ENCODE results near the gene ARHGAP44. TPM values are rescaled to one million over a fixed set of nuclear protein-coding genes. Genes with fewer than 3 reads are reported as not detected.

ARHGAP44 gene
- total and polyA plus RNA-seq, 2 donors (not counting 3 experiments of a cell fraction or from before 2014, with no cell fraction given), result 0.11 to 0.42 TPM

DNA sequence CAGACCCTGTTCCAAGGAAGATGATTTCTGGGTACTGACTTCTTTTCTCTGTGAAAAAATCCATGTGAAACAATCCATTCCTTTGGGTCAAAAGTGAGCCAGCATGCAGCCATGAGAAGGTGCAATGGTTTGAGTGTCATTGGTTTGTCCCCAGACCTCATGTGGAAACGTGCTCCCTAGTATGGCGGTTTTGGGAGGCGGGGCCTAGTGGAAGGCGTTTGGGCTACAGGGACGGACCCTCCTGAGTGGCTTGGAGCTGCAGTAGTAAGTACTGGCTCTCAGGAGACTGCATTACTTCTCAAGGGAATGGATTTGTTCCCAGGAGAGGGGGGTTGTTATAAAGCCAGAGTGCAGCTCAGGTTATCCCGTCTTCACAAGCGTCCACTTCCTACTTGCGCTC is 209.2 kb downstream of the ARHGAP44 start:
- H3K9ac ChIP-seq (replicated peaks; ENCODE audit: extremely low read depth, insufficient read depth, low read length), result no peak overlapping the region
- no peaks in the 10 kb centered on the region for H4K20me1 ChIP-seq (replicated peaks; ENCODE audit: control insufficient read depth, extremely low read depth, insufficient read depth, low read length)
- dilution Hi-C loops (cut with MboI; ENCODE audit: extremely low pct_ligation_motif_present, low sequenced_read_pairs) (no loop called here), intact Hi-C loops (cut with micrococcal nuclease) (no loop called here)
- peaks cover 41 to 67% of the 10 kb centered on the region in 2 experiments for H3K36me3 ChIP-seq (ENCODE audit: control insufficient read depth in 2 of 2, extremely low read depth in 1 of 2, insufficient read depth in 2 of 2, low read length in 2 of 2)
- FAIRE-seq, result no peak
- no peak for DNase-seq (ENCODE audit: low read depth, low spot score)
- H3K9me1 ChIP-seq (replicated peaks; ENCODE audit: control insufficient read depth, extremely low read depth, insufficient read depth, low read length), result no peaks in the 10 kb centered on the region
- no peaks in the 10 kb centered on the region for H3K4me1 ChIP-seq (ENCODE audit: control insufficient read depth, extremely low read depth, insufficient read depth, low read length)
- no TSS peak for BruUV-seq (replicated peaks)
- CTCF ChIA-PET, result interaction anchor here (1.0 kb wide), 1 partner anchor 18 kb away, joined by 3 read pairs; no protein-coding TSS in a partner anchor
- H3K79me2 ChIP-seq (ENCODE audit: control insufficient read depth, insufficient read depth, low read length), result no peaks in the 10 kb centered on the region
- no peak overlapping the region for H2AFZ ChIP-seq (ENCODE audit: low read depth, low read length)
- no peak overlapping the region for H3K27ac ChIP-seq (ENCODE audit: insufficient read depth, low read depth, low read length)
- H3K9me3 ChIP-seq (replicated peaks; ENCODE audit: control insufficient read depth, insufficient read depth, low read length), result no peaks in the 10 kb centered on the region
- no peaks in the 10 kb centered on the region for H3K27me3 ChIP-seq (ENCODE audit: control insufficient read depth in 2 of 2, insufficient read depth in 2 of 2, low read length in 2 of 2)
- POLR2A ChIA-PET, result no interaction called here
- no peak overlapping the region for H3K4me2 ChIP-seq (ENCODE audit: insufficient read depth, low read length)
- H3K4me3 ChIP-seq (replicated peaks in 1 of 3; ENCODE audit: insufficient read depth in 1 of 3, low read depth in 1 of 3, low read length in 3 of 3), result no peak overlapping the region
- TF ChIP-seq, protein P1, sequence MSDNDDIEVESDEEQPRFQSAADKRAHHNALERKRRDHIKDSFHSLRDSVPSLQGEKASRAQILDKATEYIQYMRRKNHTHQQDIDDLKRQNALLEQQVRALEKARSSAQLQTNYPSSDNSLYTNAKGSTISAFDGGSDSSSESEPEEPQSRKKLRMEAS (IDR thresholded peaks at IDR 0.05; ENCODE audit: insufficient read depth, insufficient read length), result no peak
- no peak for TF ChIP-seq POLR2A (IDR thresholded peaks at IDR 0.05; ENCODE audit: low read depth, low read length)

DNA sequence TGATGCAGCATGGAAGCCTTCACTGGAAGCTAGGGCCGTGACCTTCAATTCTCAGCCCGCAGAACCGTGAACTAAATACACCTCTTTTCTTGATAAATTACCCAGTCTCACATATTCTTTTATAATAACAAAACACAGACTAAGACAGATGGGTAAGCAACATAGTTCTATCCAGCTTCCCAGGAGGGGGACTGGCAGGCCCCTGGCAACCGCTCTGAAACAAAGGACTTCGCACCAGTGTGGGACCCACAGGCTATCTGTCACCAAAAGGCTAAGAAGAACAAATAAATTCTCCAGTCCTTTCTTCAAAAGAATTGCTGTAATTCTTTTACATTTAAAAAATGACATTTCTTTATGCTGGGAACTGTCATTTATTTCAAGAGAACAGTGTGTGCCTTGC is 209.6 kb downstream of the ARHGAP44 start:
- no peaks in the 10 kb centered on the region for H3K27me3 ChIP-seq (ENCODE audit: control insufficient read depth in 2 of 2, insufficient read depth in 2 of 2, low read length in 2 of 2)
- H2AFZ ChIP-seq (ENCODE audit: low read depth, low read length), result no peak overlapping the region
- DNase-seq (ENCODE audit: low read depth, low spot score), result no peak
- POLR2A ChIA-PET, result no interaction called here
- no TSS peak for BruUV-seq (replicated peaks)
- H3K9ac ChIP-seq (replicated peaks; ENCODE audit: extremely low read depth, insufficient read depth, low read length), result no peak overlapping the region
- H3K4me1 ChIP-seq (ENCODE audit: control insufficient read depth, extremely low read depth, insufficient read depth, low read length), result no peaks in the 10 kb centered on the region
- no peaks in the 10 kb centered on the region for H4K20me1 ChIP-seq (replicated peaks; ENCODE audit: control insufficient read depth, extremely low read depth, insufficient read depth, low read length)
- H3K79me2 ChIP-seq (ENCODE audit: control insufficient read depth, insufficient read depth, low read length), result no peaks in the 10 kb centered on the region
- CTCF ChIA-PET, result no interaction called here
- peaks cover 41 to 66% of the 10 kb centered on the region in 2 experiments for H3K36me3 ChIP-seq (ENCODE audit: control insufficient read depth in 2 of 2, extremely low read depth in 1 of 2, insufficient read depth in 2 of 2, low read length in 2 of 2)
- dilution Hi-C loops (cut with MboI; ENCODE audit: extremely low pct_ligation_motif_present, low sequenced_read_pairs) (no loop called here), intact Hi-C loops (cut with micrococcal nuclease) (no loop called here)
- H3K27ac ChIP-seq (ENCODE audit: insufficient read depth, low read depth, low read length), result no peak overlapping the region
- H3K9me1 ChIP-seq (replicated peaks; ENCODE audit: control insufficient read depth, extremely low read depth, insufficient read depth, low read length), result no peaks in the 10 kb centered on the region
- no peak for TF ChIP-seq POLR2A (IDR thresholded peaks at IDR 0.05; ENCODE audit: low read depth, low read length)
- TF ChIP-seq, protein P1 (IDR thresholded peaks at IDR 0.05; ENCODE audit: insufficient read depth, insufficient read length), result no peak
- TF ChIP-seq, protein P2, sequence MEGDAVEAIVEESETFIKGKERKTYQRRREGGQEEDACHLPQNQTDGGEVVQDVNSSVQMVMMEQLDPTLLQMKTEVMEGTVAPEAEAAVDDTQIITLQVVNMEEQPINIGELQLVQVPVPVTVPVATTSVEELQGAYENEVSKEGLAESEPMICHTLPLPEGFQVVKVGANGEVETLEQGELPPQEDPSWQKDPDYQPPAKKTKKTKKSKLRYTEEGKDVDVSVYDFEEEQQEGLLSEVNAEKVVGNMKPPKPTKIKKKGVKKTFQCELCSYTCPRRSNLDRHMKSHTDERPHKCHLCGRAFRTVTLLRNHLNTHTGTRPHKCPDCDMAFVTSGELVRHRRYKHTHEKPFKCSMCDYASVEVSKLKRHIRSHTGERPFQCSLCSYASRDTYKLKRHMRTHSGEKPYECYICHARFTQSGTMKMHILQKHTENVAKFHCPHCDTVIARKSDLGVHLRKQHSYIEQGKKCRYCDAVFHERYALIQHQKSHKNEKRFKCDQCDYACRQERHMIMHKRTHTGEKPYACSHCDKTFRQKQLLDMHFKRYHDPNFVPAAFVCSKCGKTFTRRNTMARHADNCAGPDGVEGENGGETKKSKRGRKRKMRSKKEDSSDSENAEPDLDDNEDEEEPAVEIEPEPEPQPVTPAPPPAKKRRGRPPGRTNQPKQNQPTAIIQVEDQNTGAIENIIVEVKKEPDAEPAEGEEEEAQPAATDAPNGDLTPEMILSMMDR (IDR thresholded peaks at IDR 0.05; ENCODE audit: extremely low read depth in 1 of 2, insufficient read depth in 1 of 2, low read depth in 1 of 2, low read length in 2 of 2), result no peak
- TF ChIP-seq POLR2AphosphoS5 (IDR thresholded peaks at IDR 0.05; ENCODE audit: insufficient read depth, low read depth, low read length), result no peak
- no peak for TF ChIP-seq FOS (IDR thresholded peaks at IDR 0.05; ENCODE audit: borderline replicate concordance, insufficient read depth, low read length)
- TF ChIP-seq JUN (IDR thresholded peaks at IDR 0.05; ENCODE audit: borderline replicate concordance, insufficient read depth, insufficient read length, low read depth), result no peak
- no peak for TF ChIP-seq EZH2 (IDR thresholded peaks at IDR 0.05; ENCODE audit: borderline replicate concordance, low read depth, low read length, severe bottlenecking)
- TF ChIP-seq GATA2 (IDR thresholded peaks at IDR 0.05; ENCODE audit: insufficient read depth, insufficient read length, low read depth, low read length), result no peak
- no peak for TF ChIP-seq MYC (IDR thresholded peaks at IDR 0.05; ENCODE audit: low read depth, low read length)
- no peak overlapping the region for H3K4me3 ChIP-seq (replicated peaks in 1 of 3; ENCODE audit: insufficient read depth in 1 of 3, low read depth in 1 of 3, low read length in 3 of 3)
- H3K4me2 ChIP-seq (ENCODE audit: insufficient read depth, low read length), result no peak overlapping the region
- no peaks in the 10 kb centered on the region for H3K9me3 ChIP-seq (replicated peaks; ENCODE audit: control insufficient read depth, insufficient read depth, low read length)
- FAIRE-seq, result no peak

All from endothelial cell of umbilical vein (primary cell).